Measurements from ENCODE around the gene ITGAL. TPM values are rescaled to one million over a fixed set of nuclear protein-coding genes. Genes with fewer than 3 reads are reported as not detected.
"Not testable (repeated sequence)": the region's sequence is repeated elsewhere in the genome, so short reads cannot be mapped to it uniquely, and the experiment has no call there.

ITGAL gene
- total RNA-seq, 2 donors from 2014 or later = 319 to 344 TPM

- ATAC-seq (replicated peaks) = peak; percentile 50
- Mint-ChIP-seq H3K9me3 (no peaks in the 10 kb centered on the region), H3K27ac (peak overlapping the region; percentile 99), H3K4me3 (peak overlapping the region; percentile 94), H3K36me3 (ENCODE audit: low read depth) (peaks cover 71% of the 10 kb centered on the region), H3K4me1 (peaks cover 36% of the 10 kb centered on the region), H3K27me3 (no peaks in the 10 kb centered on the region)
Measured at GRCh38 chr16:30473231-30474073, 910 bp downstream of the ITGAL start.

- peak overlapping the region; percentile 94 for H3K4me3 Mint-ChIP-seq
- no peaks in the 10 kb centered on the region for H3K27me3 Mint-ChIP-seq
- H3K27ac Mint-ChIP-seq = peak overlapping the region; percentile 99
- no peaks in the 10 kb centered on the region for H3K9me3 Mint-ChIP-seq
- no peak for ATAC-seq (replicated peaks)
- H3K36me3 Mint-ChIP-seq (ENCODE audit: low read depth) = peaks cover 77% of the 10 kb centered on the region
- H3K4me1 Mint-ChIP-seq = peaks cover 40% of the 10 kb centered on the region
Measured at GRCh38 chr16:30474074-30474452, 1.5 kb downstream of the ITGAL start.

GRCh38 chr16:30474684-30475083 lies 2.1 kb downstream of the ITGAL start:
- Mint-ChIP-seq H3K9me3 (no peaks in the 10 kb centered on the region), H3K27ac (peak overlapping the region; percentile 88), H3K4me1 (peaks cover 36% of the 10 kb centered on the region), H3K4me3 (peak overlapping the region; percentile 94), H3K36me3 (ENCODE audit: low read depth) (peaks cover 79% of the 10 kb centered on the region), H3K27me3 (no peaks in the 10 kb centered on the region)
- ATAC-seq (replicated peaks) = no peak

DNA sequence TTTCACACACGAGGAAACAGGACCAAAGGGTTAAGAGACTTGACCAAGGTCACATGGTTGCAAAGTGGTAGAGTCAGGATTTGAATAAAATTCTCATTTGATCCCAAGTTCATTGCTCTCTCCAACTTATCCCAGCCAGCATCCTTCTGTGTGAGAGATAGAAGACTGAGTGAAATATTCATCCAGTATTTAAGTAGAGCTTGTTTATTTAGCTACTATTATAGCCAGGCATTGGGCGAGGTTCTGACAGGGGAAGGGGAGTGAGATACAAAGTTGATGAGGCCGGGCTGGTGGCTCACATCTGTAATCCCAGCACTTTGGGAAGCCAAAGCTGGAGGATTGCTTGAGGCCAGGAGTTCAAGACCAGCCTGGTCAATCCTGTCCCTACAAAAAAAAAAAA lies 4.4 kb downstream of the ITGAL start:
- Mint-ChIP-seq H3K36me3 (ENCODE audit: low read depth) (peaks cover 100% of the 10 kb centered on the region), H3K27me3 (no peaks in the 10 kb centered on the region), H3K27ac (peak overlapping the region; percentile 63), H3K9me3 (no peaks in the 10 kb centered on the region), H3K4me1 (peaks cover 29% of the 10 kb centered on the region), H3K4me3 (peak overlapping the region; percentile 46)
- no peak for ATAC-seq (replicated peaks)

DNA sequence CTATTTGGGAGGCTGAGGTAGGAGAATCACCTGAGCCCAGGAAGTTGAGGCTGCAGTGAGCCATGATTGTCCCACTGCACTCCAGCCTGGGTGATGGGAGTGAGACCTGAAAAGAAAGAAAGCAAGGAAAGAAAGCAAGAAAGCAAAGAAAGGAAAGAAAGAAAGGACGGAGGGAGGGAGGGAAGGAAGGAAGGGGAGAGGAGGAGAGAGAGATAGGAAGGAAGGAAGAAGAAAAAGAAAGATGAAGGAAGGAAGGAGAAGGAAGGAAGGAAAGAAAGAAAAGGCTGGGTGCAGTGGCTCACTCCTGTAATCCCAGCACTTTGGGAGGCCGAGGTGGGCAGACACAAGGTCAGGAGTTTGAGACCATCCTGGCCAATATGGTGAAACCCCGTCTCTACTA lies 5.2 kb downstream of the ITGAL start:
- not testable (repeated sequence) for H3K27me3 Mint-ChIP-seq; H3K9me3 Mint-ChIP-seq; ATAC-seq (replicated peaks)
- Mint-ChIP-seq H3K27ac (peak overlapping the region; percentile 63), H3K4me1 (peaks cover 29% of the 10 kb centered on the region), H3K36me3 (ENCODE audit: low read depth) (peaks cover 100% of the 10 kb centered on the region), H3K4me3 (peak overlapping the region; percentile 46)

DNA sequence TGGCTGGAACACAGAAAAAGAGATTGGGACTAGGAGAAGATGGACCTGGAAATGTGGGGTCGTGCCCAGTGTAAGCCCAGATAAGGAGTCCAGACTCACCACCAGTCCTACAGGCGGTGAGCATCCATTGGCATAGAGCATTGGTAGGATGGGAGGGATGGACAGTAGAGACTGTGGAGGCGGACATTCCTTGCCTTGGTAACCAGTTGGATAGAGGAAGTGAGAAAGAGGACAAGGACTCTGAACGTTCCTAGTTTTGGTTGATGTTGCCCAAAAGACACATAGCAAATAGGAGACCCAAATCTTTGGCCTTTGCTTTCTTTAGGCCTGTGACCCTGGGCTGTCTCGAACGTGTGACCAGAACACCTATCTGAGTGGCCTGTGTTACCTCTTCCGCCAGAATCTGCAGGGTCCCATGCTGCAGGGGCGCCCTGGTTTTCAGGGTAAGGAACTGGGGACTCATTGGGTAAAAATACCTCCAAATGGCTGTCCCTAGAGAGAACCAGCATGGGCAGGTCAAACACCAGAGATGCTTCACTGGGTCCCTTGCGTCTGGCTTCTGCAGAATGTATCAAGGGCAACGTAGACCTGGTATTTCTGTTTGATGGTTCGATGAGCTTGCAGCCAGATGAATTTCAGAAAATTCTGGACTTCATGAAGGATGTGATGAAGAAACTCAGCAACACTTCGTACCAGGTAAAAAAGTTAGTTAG lies 6.4 kb downstream of the ITGAL start:
- H3K27ac Mint-ChIP-seq = no peak overlapping the region
- H3K27me3 Mint-ChIP-seq = no peaks in the 10 kb centered on the region
- ATAC-seq (replicated peaks) = no peak

DNA sequence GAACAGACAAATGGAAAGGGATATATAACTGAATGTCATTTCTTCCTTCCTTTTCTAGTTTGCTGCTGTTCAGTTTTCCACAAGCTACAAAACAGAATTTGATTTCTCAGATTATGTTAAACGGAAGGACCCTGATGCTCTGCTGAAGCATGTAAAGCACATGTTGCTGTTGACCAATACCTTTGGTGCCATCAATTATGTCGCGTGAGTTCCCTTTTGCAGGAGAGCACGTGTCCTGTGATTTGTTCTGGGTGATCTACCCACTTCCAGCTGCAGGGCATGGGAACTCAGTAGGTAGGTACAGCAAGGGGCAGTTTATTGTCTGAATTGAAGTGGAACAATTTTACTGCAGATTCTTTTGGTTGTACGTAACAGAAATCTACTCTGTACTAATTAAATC lies 8.8 kb downstream of the ITGAL start:
- H3K36me3 Mint-ChIP-seq (ENCODE audit: low read depth) = peaks cover 100% of the 10 kb centered on the region
- no peaks in the 10 kb centered on the region for H3K9me3 Mint-ChIP-seq
- no peaks in the 10 kb centered on the region for H3K27me3 Mint-ChIP-seq
- H3K27ac Mint-ChIP-seq = no peak overlapping the region
- H3K4me3 Mint-ChIP-seq = no peak overlapping the region
- no peak for ATAC-seq (replicated peaks)
- H3K4me1 Mint-ChIP-seq = peaks cover 27% of the 10 kb centered on the region

More for the DNA sequence above, 6.4 kb downstream of the ITGAL start:
- peaks cover 100% of the 10 kb centered on the region for H3K36me3 Mint-ChIP-seq (ENCODE audit: low read depth)
- H3K9me3 Mint-ChIP-seq = no peaks in the 10 kb centered on the region
- no peak overlapping the region for H3K4me3 Mint-ChIP-seq
- H3K4me1 Mint-ChIP-seq = peaks cover 29% of the 10 kb centered on the region

- Mint-ChIP-seq H3K4me1 (peaks cover 20% of the 10 kb centered on the region), H3K27me3 (no peaks in the 10 kb centered on the region), H3K27ac (peak overlapping the region; percentile 31), H3K9me3 (no peaks in the 10 kb centered on the region), H3K4me3 (no peak overlapping the region), H3K36me3 (ENCODE audit: low read depth) (peaks cover 99% of the 10 kb centered on the region)
- ATAC-seq (replicated peaks) = peak; percentile 28
Measured at GRCh38 chr16:30482366-30482765, 9.8 kb downstream of the ITGAL start.

DNA sequence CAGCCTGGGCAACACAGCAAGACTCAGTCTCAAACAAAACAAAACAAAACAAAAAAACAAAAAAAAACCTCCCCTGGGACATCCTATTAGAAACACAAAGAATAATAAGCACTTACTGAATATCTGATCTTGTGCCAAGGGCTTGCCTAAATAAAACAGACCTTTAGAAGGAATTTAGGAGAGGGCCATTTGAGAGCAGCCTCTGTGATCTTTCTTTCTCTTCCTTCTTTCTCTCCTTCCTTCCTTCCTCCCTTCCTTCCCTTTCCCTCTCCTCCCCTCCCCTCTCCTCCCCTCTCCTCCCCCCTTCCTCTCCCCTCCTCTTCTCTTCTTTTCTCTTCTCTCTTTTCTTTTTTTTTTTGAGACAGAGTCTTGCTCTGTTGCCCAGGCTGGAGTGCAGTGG lies 12.3 kb downstream of the ITGAL start:
- Mint-ChIP-seq H3K27ac (no peak overlapping the region), H3K4me1 (peaks cover 16% of the 10 kb centered on the region), H3K36me3 (ENCODE audit: low read depth) (peaks cover 99% of the 10 kb centered on the region), H3K9me3 (no peaks in the 10 kb centered on the region), H3K27me3 (no peaks in the 10 kb centered on the region), H3K4me3 (no peak overlapping the region)
- ATAC-seq (replicated peaks) = no peak

DNA sequence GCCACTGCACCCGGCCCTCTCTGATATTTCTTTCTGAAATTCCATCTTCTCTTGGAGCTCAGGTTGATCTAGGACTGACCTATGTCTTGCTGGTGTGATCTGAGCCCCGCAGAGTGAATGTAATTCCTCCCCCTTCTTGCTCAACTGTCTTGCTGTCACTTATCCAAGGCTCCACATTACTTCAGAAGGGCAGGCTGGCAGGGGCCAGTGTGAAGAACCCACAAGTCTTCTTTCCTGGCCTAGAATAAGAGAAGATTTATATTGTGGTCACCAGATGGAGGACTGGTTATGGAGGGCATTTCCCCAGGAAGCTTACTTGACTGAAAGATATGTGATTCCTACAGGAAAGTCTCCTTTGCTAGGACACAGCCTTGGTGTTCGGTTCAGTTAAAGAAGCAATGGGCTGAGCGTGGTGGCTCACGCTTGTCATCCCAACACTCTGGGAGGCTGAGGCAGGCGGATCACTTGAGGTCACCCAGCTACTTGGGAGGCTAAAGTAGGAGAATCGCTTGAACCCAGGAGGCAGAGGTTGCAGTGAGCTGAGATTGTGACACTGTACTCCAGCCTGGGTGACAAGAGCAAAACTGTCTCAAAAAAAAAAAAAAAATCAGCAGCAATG lies 13.4 kb downstream of the ITGAL start:
- Mint-ChIP-seq H3K27me3 (no peaks in the 10 kb centered on the region), H3K27ac (peak overlapping the region; percentile 2), H3K4me1 (peaks cover 22% of the 10 kb centered on the region), H3K4me3 (no peak overlapping the region), H3K9me3 (no peaks in the 10 kb centered on the region), H3K36me3 (ENCODE audit: low read depth) (peaks cover 99% of the 10 kb centered on the region)
- no peak for ATAC-seq (replicated peaks)

DNA sequence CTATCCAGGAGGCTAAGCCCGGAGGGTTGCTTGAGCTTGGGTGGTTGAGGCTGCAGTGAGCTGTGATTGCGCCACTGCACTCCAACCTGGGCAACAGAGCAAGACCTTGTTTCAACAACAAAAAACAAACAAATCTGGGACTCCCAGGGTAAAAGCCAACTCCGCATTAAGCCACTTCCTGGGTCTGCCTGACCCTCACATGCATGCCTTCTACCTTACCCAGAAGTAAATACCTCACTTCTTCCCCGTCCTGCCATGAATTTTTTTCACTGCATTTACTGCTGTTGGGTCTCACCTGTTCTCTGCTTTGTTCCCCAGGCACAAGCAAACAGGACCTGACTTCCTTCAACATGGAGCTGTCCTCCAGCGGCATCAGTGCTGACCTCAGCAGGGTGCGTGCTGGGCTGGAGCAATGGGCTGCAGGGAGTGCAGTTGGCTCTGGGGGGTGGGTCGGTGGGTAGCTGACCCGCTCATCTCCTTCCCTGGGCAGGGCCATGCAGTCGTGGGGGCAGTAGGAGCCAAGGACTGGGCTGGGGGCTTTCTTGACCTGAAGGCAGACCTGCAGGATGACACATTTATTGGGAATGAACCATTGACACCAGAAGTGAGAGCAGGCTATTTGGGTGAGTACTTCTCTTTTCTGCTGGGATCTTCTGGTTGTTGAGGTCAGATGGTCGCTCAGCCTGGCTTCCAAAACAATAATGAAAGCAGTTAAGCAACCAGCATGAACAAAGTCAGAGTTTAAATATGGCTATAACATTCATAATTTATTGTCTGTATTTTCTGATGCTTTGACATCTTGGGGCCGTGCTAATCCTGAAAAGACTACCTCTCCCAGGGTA lies 16.4 kb downstream of the ITGAL start:
- no peaks in the 10 kb centered on the region for H3K9me3 Mint-ChIP-seq
- no peak overlapping the region for H3K4me3 Mint-ChIP-seq
- H3K27ac Mint-ChIP-seq = peak overlapping the region; percentile 39
- peaks cover 93% of the 10 kb centered on the region for H3K36me3 Mint-ChIP-seq (ENCODE audit: low read depth)
- ATAC-seq (replicated peaks) = no peak
- H3K4me1 Mint-ChIP-seq = peaks cover 23% of the 10 kb centered on the region
- no peaks in the 10 kb centered on the region for H3K27me3 Mint-ChIP-seq

GRCh38 chr16:30490210-30490609 lies 17.7 kb downstream of the ITGAL start:
- no peak overlapping the region for H3K27ac Mint-ChIP-seq

GRCh38 chr16:30491229-30491628 lies 18.7 kb downstream of the ITGAL start:
- Mint-ChIP-seq H3K27ac (peak overlapping the region; percentile 75), H3K9me3 (no peaks in the 10 kb centered on the region), H3K36me3 (ENCODE audit: low read depth) (peaks cover 91% of the 10 kb centered on the region), H3K4me1 (peaks cover 19% of the 10 kb centered on the region), H3K4me3 (no peak overlapping the region), H3K27me3 (no peaks in the 10 kb centered on the region)
- ATAC-seq (replicated peaks) = no peak

More at GRCh38 chr16:30490210-30490609, 17.7 kb downstream of the ITGAL start:
- no peak overlapping the region for H3K4me3 Mint-ChIP-seq
- ATAC-seq (replicated peaks) = no peak
- H3K36me3 Mint-ChIP-seq (ENCODE audit: low read depth) = peaks cover 93% of the 10 kb centered on the region
- H3K4me1 Mint-ChIP-seq = peaks cover 23% of the 10 kb centered on the region
- H3K27me3 Mint-ChIP-seq = no peaks in the 10 kb centered on the region
- no peaks in the 10 kb centered on the region for H3K9me3 Mint-ChIP-seq

DNA sequence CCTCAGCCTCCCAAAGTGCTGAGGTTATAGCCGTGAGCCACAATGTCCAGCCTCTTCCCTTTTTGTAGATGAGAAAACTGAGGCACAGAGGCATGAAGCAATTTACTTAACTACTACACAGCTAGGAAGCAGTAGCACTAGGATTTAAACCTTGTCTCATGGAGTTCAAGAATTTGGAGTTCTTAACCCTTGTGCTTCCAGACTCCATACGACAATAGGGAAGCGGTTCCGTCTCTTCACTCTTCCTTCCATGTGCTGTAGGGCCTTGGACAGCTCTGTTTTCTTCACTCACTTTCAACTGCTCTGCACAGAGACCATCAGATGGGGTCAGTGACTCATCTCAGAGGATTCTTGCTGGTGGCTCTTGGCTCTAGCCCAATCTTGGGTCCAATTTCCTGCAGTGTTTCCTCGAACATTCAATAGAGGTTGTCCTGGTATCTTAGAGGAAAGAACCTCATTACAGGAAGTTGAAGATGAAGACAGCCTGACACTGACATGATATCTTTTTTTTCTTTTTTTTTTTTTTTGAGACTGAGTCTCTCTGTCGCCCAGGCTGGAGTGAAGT lies 19.3 kb downstream of the ITGAL start:
- Mint-ChIP-seq H3K27ac (peak overlapping the region; percentile 75), H3K36me3 (ENCODE audit: low read depth) (peaks cover 91% of the 10 kb centered on the region), H3K4me1 (peaks cover 19% of the 10 kb centered on the region), H3K9me3 (no peaks in the 10 kb centered on the region), H3K4me3 (no peak overlapping the region), H3K27me3 (no peaks in the 10 kb centered on the region)
- no peak for ATAC-seq (replicated peaks)

Measured in activated T-helper 17 cell treated with anti-CD3 and anti-CD28 coated beads, Interleukin-2, amount 50 U/mL, for 72 hours (primary cell).